Measurements from ENCODE around the gene SCNM1.
"Not testable (repeated sequence)": the region's sequence is repeated elsewhere in the genome, so short reads cannot be mapped to it uniquely, and the experiment has no call there.

The SCNM1 gene

GRCh38 chr1:151146412-151147131 is 19.4 kb upstream of the SCNM1 start, which contains the start of gene SEMA6C:
SEMA6C (minus strand) TSS chr1:151146631; CDS start chr1:151142621, 4,010 bp downstream.
- peak; percentile 77 for DNase-seq (ENCODE audit: low read depth)

- DNase-seq (ENCODE audit: low read depth), result no peak
Measured at GRCh38 chr1:151147132-151147503, 18.8 kb upstream of the SCNM1 start.

GRCh38 chr1:151147665-151148064 is 18.3 kb upstream of the SCNM1 start:
- DNase-seq (ENCODE audit: low read depth), result no peak

GRCh38 chr1:151156515-151156819 is 9.5 kb upstream of the SCNM1 start, which contains the start of gene TNFAIP8L2:
TNFAIP8L2 (plus strand) TSS chr1:151156649; CDS start chr1:151158698, 2,049 bp downstream.
- peak; percentile 62 for DNase-seq (ENCODE audit: low read depth)

- DNase-seq (ENCODE audit: low read depth), result peak; percentile 38
Measured at GRCh38 chr1:151157067-151157531, 8.8 kb upstream of the SCNM1 start.

GRCh38 chr1:151158326-151158725 is 7.6 kb upstream of the SCNM1 start:
- DNase-seq (ENCODE audit: low read depth), result no peak

- DNase-seq (ENCODE audit: low read depth), result no peak
Measured at GRCh38 chr1:151158751-151159251, 7.1 kb upstream of the SCNM1 start.

- no peak for DNase-seq (ENCODE audit: low read depth)
Measured at GRCh38 chr1:151159373-151159772, 6.6 kb upstream of the SCNM1 start.

- DNase-seq (ENCODE audit: low read depth), result no peak
Measured at GRCh38 chr1:151164732-151165280, 1.1 kb upstream of the SCNM1 start.

- no peak for DNase-seq (ENCODE audit: low read depth)
Measured at GRCh38 chr1:151165281-151165737, 635 bp upstream of the SCNM1 start.

- DNase-seq (ENCODE audit: low read depth), result no peak
Measured at GRCh38 chr1:151166505-151166956, 587 bp downstream of the SCNM1 start.

GRCh38 chr1:151167116-151167515 is 1.2 kb downstream of the SCNM1 start:
- DNase-seq (ENCODE audit: low read depth), result no peak

- DNase-seq (ENCODE audit: low read depth), result no peak
Measured at GRCh38 chr1:151171190-151171589, 5.2 kb downstream of the SCNM1 start.

GRCh38 chr1:151175041-151175741 is 9.2 kb downstream of the SCNM1 start:
- DNase-seq (ENCODE audit: low read depth), result no peak

- no peak for DNase-seq (ENCODE audit: low read depth)
Measured at GRCh38 chr1:151175863-151176262, 9.9 kb downstream of the SCNM1 start, which contains the start of gene TMOD4. TMOD4 (minus strand) TSS chr1:151175981; CDS start chr1:151174875, 1,106 bp downstream.

- no peak for DNase-seq (ENCODE audit: low read depth)
Measured at GRCh38 chr1:151176514-151177045, 10.6 kb downstream of the SCNM1 start.

GRCh38 chr1:151184211-151184610 is 18.3 kb downstream of the SCNM1 start:
- DNase-seq (ENCODE audit: low read depth), result no peak

- DNase-seq (ENCODE audit: low read depth), result no peak
Measured at GRCh38 chr1:151187205-151187604, 21.3 kb downstream of the SCNM1 start.

GRCh38 chr1:151188667-151189066 is 22.7 kb downstream of the SCNM1 start:
- not testable (repeated sequence) for DNase-seq (ENCODE audit: low read depth)

GRCh38 chr1:151189637-151190445 is 23.9 kb downstream of the SCNM1 start, which contains the start of gene VPS72:
VPS72 (minus strand) TSS chr1:151190197; CDS start chr1:151190121, 76 bp downstream.
- DNase-seq (ENCODE audit: low read depth), result peak; percentile 82

GRCh38 chr1:151192047-151192446 is 26.1 kb downstream of the SCNM1 start:
- no peak for DNase-seq (ENCODE audit: low read depth)
